Measurements from ENCODE around the gene CD68. TPM values are rescaled to one million over a fixed set of nuclear protein-coding genes. Genes with fewer than 3 reads are reported as not detected.
A peak's percentile ranks its signal among the peaks of the same experiment; 100 is the strongest.

CD68 gene
- total RNA-seq, 1 experiment from 2014 or later: 1.6 TPM

GRCh38 chr17:7583253-7584109 lies 4.0 kb downstream of the CD68 start, which contains the start of gene MPDU1:
TSS of gene MPDU1 (plus strand) at chr17:7583852. CDS start at chr17:7583863, 11 bp downstream.
- H3K9me3 ChIP-seq: no peaks in the 10 kb centered on the region
- H3K4me1 ChIP-seq: peaks cover 10% of the 10 kb centered on the region
- peaks cover 25% of the 10 kb centered on the region for H3K4me1 Mint-ChIP-seq (ENCODE audit: low read depth, unreplicated experiment)

GRCh38 chr17:7586673-7587419 lies 7.4 kb downstream of the CD68 start:
- POLR2A ChIA-PET: no interaction called here
- Mint-ChIP-seq H3K4me1 (ENCODE audit: low read depth, unreplicated experiment) (peaks cover 4% of the 10 kb centered on the region), H3K27ac (ENCODE audit: unreplicated experiment) (no peak overlapping the region), H3K36me3 (ENCODE audit: insufficient read depth, unreplicated experiment) (peaks cover 45% of the 10 kb centered on the region), H3K4me3 (ENCODE audit: unreplicated experiment) (no peak overlapping the region), H3K9me3 (ENCODE audit: unreplicated experiment) (no peaks in the 10 kb centered on the region), H3K27me3 (ENCODE audit: insufficient read depth, unreplicated experiment) (no peaks in the 10 kb centered on the region)
- TF ChIP-seq, protein P1, sequence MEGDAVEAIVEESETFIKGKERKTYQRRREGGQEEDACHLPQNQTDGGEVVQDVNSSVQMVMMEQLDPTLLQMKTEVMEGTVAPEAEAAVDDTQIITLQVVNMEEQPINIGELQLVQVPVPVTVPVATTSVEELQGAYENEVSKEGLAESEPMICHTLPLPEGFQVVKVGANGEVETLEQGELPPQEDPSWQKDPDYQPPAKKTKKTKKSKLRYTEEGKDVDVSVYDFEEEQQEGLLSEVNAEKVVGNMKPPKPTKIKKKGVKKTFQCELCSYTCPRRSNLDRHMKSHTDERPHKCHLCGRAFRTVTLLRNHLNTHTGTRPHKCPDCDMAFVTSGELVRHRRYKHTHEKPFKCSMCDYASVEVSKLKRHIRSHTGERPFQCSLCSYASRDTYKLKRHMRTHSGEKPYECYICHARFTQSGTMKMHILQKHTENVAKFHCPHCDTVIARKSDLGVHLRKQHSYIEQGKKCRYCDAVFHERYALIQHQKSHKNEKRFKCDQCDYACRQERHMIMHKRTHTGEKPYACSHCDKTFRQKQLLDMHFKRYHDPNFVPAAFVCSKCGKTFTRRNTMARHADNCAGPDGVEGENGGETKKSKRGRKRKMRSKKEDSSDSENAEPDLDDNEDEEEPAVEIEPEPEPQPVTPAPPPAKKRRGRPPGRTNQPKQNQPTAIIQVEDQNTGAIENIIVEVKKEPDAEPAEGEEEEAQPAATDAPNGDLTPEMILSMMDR (IDR thresholded peaks at IDR 0.05; ENCODE audit: insufficient read depth in 1 of 2, low read depth in 1 of 2, low read length in 1 of 2, severe bottlenecking in 1 of 2, unreplicated experiment in 1 of 2): no peak
- H3K9me3 ChIP-seq: no peaks in the 10 kb centered on the region
- CTCF ChIA-PET: interaction anchor here (1.8 kb wide), 1 partner anchor 27 kb away, joined by 4 read pairs; the partner anchor contains the start of gene FXR2
- intact Hi-C loops (cut with micrococcal nuclease; ENCODE audit: unreplicated experiment): no loop called here
- peaks cover 7% of the 10 kb centered on the region for H3K4me1 ChIP-seq
- H3K27me3 ChIP-seq (replicated peaks; ENCODE audit: control insufficient read depth, insufficient read depth, low read length): no peaks in the 10 kb centered on the region
- no peak overlapping the region for H3K4me3 ChIP-seq (ENCODE audit: low read depth, low read length)
- no TSS peak for BruUV-seq (replicated peaks)
- no peaks in the 10 kb centered on the region; the same call in 1 of the 2 replicates for H3K36me3 ChIP-seq (ENCODE audit: control insufficient read depth, insufficient read depth, low read length)
- peak; percentile 42 for DNase-seq

More at GRCh38 chr17:7583253-7584109, 4.0 kb downstream of the CD68 start, which contains the start of gene MPDU1:
- no peaks in the 10 kb centered on the region for H3K9me3 Mint-ChIP-seq (ENCODE audit: unreplicated experiment)
- Histone ChIP-seq H3K36me3 (ENCODE audit: control insufficient read depth, insufficient read depth, low read length) (no peaks in the 10 kb centered on the region; the same call in 1 of the 2 replicates), H3K27me3 (replicated peaks; ENCODE audit: control insufficient read depth, insufficient read depth, low read length) (no peaks in the 10 kb centered on the region), H3K4me3 (ENCODE audit: low read depth, low read length) (peak within 1 kb of the TSS; percentile 59)
- H3K4me3 Mint-ChIP-seq (ENCODE audit: unreplicated experiment): peak within 1 kb of the TSS; percentile 96
- peak; percentile 92 to 93 for DNase-seq
- H3K27me3 Mint-ChIP-seq (ENCODE audit: insufficient read depth, unreplicated experiment): no peaks in the 10 kb centered on the region
- ChIA-PET POLR2A (interaction anchor here (0.6 to 1.8 kb wide), 9 partner anchors 10 to 548 kb away, joined by 3 to 17 read pairs (median 3); partner anchors contain the start of genes ATP1B2, FXR2, TMEM256 and TP53), CTCF (interaction anchor here (1.2 to 1.7 kb wide), 3 partner anchors 32 to 104 kb away, joined by 3 to 7 read pairs (median 6); partner anchors contain the start of genes FXR2, TP53 and WRAP53)
- TF ChIP-seq, protein P1 (IDR thresholded peaks at IDR 0.05; ENCODE audit: insufficient read depth in 1 of 2, low read depth in 1 of 2, low read length in 1 of 2, severe bottlenecking in 1 of 2, unreplicated experiment in 1 of 2): no peak
- intact Hi-C loops (cut with micrococcal nuclease; ENCODE audit: unreplicated experiment): loop anchor here (2.0 kb wide), 1 partner anchor 105 kb away; the partner anchor contains the start of gene WRAP53
- BruUV-seq (replicated peaks): TSS peak; percentile 84
- H3K36me3 Mint-ChIP-seq (ENCODE audit: insufficient read depth, unreplicated experiment): peaks cover 65% of the 10 kb centered on the region
- peak within 1 kb of the TSS; percentile 100 for H3K27ac Mint-ChIP-seq (ENCODE audit: unreplicated experiment)
